HG03571 (cell line): Measurements from ENCODE around the gene GPER1.
"Not testable (repeated sequence)": the region's sequence is repeated elsewhere in the genome, so short reads cannot be mapped to it uniquely, and the experiment has no call there.

Experiments
- ATAC-seq: cut with Tn5 transposase; IDR thresholded peaks from one replicate; pipeline ENCODE4 v1.9.1; 2021; ENCODE audit not compliant: unreplicated experiment

The GPER1 gene

DNA sequence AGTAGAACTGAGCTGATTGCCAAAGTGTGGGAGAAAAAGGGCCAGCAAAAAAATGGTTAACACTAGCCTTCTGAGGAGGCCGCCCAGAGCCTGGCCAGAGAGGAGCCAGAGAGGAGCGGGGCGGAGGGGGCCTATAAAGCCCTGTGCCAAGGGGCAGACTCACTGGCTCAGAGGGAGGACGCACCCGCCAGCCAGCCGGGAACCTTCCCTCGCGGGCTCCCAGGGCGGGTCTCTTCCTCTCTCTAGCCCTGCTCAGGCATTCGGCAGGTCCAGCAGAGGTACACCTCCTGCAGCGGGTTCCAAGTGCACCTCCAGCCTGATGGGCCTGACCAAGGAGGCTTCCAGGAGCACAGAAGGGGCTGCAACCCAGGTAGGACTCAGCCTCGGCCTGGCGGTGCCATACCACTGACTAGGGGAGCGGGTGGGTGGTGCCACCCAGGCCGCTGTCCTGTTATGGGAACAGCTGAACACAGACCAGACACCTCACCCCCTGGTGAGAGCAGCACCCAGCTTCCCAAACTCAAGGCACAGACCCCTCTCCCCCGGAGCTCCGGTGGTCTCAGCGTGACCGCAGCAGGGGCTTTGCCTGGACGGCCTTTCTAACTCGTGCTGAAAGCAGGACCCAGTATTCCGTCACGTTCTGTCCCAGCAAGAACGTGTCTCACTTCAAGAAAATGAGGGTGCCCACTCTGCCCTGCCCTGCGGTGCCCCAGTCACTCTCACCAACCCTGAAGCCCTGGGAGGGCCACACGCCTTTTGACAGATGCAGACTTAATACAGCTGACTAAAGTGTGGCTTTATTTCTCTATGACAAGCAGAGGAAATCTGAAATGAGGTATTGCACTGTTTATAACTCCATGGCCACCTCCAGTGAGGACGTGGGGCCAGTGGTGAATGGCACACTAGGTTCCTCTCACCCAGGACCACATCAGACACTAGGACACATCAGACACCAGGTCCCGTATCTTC lies at the start of gene GPER1:
Gene GPER1, plus strand, starts transcription at position 162 of the 969 bp plus-strand sequence. CDS start 3,616 bp downstream, outside the sequence.
- no peak for ATAC-seq

DNA sequence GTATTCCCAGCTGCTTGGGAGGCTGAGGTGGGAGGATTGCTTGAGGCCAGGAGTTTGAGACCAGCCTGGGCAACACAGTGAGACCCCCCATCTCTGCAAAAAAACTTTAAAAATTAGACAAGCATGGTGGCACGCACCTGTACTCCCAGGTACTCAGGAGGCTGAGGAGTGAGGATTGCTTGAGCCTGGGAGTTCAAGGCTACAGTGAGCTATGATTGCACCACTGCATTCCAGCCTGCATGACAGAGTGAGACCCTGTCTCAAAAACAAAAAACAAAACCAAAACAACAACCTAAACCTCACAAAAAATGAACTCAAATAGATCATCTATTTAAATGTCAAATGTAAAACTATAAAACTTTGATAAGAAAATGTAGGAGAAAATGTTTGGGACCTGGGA lies 47.7 kb upstream of the GPER1 start:
- ATAC-seq = not testable (repeated sequence)

DNA sequence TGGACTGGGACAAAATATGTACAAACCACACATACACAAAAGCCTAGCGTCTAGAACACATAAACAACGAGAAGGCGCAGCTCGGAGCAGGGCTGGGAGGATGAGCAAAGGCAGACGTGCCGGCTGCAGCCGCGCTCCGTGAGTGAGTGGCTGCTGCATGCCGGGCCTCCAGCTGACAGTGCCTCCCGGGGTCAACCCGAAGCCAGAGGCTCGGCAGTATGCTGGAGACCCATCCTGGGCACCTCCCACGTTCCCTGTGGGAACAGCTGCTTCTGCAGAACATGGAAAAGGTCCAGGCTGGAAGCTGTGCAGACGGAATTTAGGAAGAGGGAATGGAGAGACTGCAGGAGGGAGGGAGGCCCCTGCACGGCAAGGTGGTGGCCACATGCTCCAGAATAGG lies 47.1 kb upstream of the GPER1 start:
- ATAC-seq = no peak

DNA sequence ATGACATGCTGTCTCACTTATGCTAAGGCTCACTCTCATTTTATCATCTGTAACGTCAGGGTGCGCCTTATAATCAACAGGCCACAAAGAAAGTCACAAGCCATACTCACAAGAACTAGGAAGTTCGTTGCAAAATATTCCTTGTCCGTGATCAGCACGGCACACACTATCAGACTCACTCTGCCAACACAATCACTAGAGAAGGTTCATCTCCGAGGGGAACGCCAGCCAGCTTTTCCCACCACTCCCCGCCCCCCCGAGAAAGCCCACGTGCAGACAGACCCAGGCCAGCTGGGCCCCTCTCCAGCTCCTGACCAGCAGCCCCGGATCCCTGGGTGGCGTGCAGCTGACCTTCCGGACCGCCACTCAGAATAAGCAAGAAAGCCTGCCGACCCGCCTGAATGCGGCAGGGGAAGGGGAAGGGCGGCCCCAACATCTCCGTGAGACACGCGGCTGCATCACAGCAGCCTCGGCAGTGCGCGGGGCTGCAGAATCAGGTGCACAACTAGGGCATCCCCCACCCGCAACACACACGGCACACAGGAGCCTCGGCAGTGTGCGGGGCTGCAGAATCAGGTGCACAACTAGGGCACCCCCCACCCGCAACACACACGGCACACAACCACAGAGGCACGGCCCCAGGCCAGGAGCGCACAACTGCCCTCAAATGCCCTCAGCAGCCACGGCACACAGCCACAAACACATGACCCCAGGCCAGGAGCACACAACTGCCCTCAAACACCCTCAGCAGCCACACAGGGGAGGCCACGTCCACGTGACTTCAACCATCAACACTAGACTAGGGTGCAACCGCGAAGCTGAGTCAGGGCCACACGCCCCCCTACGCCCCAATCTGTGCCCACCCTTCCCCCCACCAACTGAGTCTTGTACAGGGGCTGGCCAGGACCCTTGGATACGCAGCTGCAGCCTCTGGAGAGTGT lies 46.1 kb upstream of the GPER1 start:
- no peak for ATAC-seq

DNA sequence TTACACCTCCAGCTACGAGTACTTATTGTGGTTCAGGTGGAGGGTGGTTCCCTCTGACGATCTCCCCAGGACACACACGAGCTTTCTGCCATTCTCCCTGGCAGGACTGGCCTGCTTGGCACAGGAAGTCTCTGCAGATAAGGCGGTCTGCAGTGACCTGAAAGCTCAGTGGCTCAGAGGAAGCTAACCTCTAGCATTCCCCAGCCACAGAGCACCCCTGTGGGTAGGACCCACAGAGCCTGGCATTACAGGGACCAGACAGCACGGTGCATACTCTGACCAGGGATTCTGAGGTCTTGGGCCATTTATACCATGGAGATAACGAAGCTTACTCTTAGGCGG lies 45.5 kb upstream of the GPER1 start:
- no peak for ATAC-seq

DNA sequence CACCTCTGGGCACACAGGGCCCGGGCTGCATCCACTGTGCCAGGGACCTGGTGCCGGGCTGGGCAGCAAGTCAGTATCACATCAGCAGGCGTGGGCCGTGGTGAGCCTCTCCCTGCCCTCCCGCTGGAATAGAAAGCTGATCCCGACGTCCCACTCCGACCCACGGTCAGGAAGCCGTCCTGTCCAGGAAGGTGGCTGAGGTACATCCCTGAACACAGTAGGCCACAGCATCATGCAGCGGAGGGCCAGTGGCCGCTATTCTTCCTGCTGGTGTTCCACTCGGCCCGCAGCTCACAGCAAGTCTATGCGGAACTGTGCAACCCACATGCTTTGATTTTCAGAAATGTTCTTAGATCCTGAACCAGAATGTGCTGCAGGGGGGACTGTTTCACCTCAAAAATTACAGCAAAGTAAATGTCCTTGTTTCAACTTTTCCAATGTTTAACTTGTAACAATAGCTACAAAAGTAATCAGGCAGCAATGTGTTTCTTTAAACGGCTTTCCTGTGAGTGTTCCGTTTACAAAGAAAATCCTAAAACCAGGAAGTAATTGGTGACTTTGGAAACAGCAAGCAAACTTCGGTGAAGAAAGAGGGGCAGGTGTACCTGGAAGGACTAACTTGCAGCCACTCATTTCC lies 44.2 kb upstream of the GPER1 start:
- ATAC-seq = no peak

DNA sequence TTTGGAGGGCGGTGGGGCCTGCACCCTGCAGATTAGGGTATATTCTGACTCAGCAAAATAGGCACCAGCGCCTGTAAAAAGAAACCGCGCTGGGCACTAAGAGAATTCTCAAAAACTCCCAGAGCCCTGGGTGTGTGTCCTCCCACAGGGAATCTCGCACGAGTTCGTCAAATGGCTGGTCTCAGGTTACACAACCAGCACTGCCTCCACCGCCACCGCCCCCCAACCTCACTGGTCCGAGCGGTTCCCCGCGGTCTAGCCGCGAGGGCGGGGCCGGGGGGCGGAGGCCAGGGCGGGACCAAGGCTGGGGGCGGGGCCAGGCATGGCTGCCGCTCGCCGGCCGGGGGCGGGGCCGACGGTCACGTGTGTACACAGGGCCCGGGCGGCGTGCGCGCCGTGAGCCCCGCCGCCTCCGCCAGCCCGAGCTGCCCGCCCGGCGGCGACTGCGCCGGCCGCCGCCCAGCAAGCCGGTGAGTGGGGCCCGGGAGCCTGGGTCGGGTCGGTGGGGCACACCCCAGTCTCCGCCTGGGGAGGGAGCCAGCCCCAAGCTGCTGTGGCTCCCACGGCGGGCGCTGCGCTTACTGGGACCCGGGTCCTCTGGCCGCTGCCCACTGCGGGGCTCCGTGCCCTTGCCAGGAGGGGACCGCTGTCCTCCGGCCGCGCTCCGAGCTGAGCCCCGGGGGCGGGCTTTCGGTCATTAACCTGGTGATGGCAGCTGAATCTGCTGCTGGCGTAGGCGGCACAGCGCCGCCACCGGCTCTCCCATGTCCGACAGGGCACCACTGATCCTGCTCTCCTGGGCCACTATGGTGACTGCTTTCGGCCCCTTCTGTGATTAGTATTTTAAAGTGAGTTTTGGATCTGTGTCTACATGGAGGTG lies 43.5 kb upstream of the GPER1 start, which contains the start of gene GPR146:
Gene GPR146, plus strand, starts transcription at position 358 of the 880 bp plus-strand sequence. CDS start 12,970 bp downstream, outside the sequence.
- ATAC-seq = peak; percentile 88

DNA sequence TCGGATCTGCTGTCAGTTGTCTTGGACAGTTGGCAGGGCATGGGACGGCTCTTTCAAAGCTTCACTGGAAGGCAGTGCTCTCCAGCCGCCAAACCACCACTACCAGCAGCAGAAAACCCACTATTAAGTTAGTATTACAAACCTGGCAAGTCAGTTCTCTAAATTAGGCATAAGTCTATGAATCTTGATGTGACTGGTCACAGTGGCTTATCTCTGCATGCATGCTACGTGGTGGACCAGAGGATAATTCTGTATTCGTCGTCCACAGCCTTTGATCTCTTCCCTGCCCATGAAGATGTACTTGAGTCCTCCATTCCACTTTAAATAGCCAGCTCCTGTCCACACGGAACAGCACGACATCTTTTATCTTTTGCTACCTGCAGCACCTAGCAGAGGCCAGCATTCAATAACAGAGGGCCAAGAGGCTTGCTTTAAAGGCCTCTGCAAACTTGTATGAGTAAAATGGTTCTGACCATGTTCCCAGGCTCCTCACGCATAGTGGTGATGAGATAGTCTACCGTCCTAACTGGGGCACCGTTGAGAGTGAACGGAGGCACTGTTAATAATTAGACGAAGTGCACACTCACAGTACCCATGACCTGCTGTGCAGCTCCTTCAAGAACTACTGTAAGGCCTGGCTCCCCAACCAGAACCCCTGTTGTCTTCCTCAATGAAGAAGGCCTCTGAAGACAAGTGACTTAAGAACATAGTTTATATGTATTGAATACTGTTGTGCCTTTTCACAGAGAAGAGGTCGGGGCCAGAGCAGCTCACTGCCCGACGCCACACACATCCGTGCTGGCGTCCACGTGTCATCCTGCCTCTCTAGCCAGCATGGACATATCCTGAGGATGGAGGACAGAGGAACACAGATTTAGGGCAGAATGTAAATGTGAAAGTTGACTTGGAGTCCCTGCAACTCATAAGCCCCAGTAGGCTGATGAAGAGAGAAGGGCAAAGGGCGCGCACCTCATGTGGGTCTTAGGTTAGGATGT lies 42.5 kb upstream of the GPER1 start:
- no peak for ATAC-seq

DNA sequence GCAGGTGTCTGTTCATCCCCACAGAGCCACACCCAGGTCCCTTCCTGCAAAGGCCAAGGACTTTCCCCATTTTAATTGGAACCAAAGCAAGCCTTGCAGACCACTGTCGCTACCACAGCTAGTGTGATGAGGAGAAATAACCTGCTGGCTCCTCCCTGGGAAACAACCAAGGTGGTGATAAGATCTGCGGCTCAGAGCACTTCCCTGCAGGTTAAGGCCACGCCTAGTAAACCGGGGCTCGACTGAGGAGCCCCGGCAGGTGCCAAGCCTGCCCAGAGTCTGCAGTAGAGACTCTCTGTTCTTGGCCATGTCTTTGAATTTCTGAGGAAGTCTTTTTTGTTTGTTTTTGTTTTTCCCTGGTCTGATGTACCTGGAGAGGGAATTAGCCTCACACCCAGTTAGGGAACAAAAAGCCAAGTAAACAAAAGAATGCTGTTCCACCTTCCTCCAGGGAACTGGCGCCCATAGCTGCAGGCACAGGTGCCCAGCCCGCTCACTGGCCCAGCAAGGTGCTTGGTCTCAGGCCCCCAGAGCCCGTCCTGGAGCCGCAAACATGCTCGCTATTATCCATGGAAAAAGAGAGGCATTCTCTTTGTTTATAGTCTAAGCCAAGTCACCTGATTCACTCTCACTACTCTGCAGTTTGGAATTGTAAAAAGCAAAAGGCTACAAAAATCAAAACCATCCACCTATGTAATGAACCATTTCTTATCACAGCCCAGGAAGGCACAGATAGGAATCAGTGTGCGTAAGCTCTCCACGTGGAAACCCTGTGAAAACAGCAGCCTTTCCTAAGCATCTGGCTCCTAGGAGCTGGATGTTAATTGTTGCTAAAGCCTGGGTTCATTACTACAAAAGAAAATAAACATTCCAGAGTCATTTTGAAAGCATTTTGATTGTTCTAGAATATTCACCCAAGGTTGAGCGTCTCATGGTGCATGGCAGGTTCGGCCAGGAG lies 40.9 kb upstream of the GPER1 start:
- no peak for ATAC-seq

DNA sequence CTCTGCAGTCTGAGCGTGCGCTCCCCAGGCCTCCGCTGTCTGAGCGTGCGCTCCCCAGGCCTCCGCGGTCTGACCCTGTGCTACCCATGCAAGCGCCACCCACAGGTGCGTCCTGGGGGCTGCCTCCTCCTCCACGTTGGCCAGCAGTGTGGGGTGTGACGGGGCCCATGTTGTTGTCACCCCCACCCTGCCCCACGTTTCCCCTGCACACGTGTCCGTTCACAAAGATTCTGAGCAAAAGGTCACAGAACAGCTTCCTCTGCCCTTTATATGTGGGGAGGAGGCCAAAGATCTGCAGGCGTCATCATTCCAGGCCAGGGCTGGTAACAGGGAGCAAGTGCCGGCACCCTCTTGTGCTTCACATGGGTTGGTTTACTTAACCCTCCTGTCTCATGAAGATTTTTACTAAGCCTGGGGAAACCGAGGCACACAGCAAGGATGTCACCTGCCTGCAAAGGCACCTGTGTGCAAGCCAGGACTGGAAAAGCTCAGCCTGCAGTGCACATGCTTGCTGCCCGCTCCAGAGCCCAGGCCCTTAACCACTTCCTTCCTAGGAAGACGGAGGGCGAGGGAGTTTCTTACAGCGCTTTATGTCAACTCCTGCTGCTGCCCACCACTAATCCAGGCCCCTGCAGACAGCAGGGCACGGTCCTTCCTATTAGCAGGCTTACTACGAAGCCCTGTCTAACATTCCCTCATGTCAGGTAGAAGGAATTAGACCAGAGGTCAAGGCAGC lies 38.7 kb upstream of the GPER1 start:
- no peak for ATAC-seq

DNA sequence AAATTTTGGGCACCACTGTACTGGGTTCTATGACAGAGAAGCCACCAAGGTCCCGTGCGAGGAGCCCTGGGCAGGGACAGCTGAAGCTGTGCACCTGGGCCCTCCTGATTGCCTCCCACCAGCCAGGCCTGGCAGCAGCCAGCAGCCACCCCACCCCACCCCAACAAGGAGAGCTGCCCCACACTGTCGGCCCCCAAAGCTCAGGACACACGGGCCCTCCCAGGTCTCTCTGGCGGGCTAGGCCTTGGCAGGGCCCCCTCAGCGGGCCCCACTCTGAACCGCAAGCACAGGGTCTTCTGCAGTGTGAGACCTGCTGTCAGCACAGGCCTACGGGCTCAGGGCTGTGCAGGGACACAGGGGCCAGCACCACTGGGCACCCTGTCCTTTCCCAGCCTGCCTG lies 38.1 kb upstream of the GPER1 start:
- ATAC-seq = no peak

DNA sequence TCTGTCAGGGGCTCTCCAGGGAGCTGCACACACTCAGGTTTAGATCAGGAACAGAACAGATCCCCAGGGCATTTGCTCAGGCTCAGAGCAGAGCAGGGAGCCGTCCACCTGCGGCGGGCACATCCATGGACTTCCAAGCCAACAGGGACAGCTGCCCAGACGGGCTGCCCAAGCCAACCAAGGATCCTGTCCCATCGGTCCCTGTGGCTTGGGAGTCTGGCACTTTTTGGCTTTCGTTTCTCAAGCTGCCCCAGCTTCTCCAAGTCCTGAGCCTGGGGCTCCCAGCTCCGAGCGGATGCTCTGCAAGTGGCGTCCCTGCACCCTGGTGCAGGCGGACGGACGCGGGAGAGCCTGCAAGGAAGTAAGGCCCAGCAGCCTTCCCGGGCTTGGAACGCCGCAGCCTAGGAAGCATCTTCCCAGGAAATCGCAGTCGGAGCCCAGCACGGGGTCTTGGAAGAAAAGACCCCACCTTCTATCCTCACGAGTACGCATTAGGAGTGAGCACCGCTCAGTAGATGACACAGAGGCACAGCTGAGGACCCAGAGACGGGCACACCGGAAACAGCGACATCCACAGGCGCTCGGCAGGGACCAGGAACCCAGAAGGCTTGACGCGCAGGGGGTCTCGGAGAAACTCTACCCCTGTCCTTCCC lies 37.5 kb upstream of the GPER1 start:
- no peak for ATAC-seq

DNA sequence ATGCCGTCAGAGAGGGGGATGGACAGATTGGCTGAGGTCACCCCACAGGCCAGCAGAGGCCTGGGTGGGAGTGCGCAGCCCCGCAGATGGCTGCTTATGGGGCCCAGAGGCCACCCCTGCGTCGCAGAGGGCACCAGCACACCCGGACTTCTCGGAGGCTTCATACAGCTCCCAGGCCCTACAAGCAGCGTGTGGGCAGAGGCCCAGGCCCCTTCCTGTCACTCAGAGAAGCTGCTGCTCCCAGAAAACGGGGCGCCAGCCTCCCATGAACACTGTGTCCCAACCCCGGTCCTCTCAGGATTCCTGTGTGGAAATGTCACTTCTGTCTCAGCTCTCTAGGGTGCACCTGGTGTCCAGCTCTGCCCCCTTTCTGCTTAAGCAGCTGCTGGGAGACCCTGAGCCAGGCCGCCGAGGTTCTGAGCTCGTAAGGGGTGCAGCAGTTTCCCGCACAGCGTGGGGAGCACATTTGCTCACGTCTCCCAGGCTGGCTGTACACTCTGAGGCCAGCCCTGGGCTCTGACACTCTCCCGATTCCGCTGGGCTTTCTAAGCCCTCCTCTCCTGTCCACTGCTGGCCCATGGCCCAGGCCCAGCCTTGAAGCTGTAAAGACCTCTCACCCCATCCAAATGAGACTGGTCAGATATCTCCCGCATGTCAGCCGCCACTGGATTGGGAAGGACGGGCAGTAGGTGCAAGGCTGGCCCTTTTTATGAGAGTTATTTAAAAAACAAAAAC lies 36.8 kb upstream of the GPER1 start:
- ATAC-seq = no peak

DNA sequence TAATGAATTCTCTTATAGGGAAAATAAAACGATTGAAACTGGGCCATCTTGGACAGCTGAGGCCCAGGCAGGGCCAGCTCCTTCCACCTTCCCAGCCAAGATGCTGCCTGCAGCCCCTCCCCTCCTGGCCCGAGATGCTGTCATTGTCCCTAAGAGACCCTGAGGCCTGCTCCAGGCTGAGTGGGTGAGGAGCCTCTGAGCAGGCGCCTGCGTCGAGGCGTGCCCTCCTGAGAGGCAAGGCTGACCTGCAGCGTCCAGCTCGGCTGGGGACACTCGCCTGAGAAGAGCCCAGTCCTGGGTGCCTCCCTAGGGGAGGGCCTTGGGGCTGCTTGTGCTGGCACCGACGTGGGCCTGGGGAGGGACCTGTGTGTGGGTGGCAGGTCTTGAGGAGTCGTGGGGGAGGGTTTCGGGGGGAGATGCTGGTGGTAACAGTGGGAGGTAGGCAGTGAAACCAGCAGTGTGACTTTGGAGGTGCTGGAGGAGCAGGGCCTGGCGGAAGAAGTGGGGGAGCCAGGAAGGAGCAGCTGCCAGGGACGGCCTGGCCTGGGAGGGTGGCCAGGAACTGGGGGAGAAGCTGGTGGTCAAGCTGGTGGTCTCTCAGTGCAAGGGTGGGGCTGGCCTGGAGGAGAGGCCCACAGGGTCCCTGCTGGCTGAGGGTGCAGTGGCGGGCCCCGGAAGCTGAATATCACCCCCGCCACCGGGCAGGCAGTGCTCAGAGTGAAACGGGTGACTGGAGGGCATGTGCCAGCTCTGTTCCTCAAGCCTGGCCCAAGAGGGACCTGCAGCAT lies 35.7 kb upstream of the GPER1 start:
- no peak for ATAC-seq

DNA sequence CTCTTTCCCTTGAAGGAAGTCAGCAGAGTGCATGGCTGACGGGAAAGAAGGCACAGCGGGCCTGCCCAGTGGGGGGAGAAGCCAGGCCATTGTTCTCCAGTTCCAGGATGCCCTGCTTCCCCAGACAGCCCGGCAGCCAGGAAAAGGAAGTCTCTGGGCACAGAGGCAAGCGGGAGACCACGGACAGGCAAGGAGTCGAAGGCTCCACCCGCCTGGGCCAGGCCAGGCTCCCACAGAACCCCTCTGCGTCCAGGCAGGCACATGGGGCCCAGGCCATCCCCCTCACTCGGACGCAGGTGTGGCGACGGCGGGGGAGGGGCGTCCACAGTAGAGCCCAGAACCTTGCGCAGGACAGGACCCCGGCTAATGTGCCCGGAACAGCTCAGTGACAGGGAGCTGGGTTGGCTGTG lies 34.9 kb upstream of the GPER1 start:
- ATAC-seq = no peak
